GM23338 (cell line): Measurements from ENCODE around the gene MID1IP1. TPM values are rescaled to one million over a fixed set of nuclear protein-coding genes. Genes with fewer than 3 reads are reported as not detected.

Experiments
- ATAC-seq: fragments of 200-7000 bp; cut with Tn5 transposase; 3 replicates; pipeline ENCODE4 v1.9.1; 2020
- DNase-seq: peaks from one replicate; pipeline ENCODE4 v3.0.0-alpha.2; 2015; ENCODE audit warnings: low spot score
- H2AFZ ChIP-seq: fragments of 200-600 bp; sonication (generic); 2 replicates; pipeline ENCODE4 v1.8.0; 2016; ENCODE audit warnings: antibody characterized with exemption, mild to moderate bottlenecking, moderate library complexity
- H3F3A ChIP-seq: fragments of 200-600 bp; sonication (generic); replicated peaks from 2 replicates; pipeline ENCODE4 v1.8.0; 2017; ENCODE audit warnings: antibody characterized with exemption, mixed run types, low read depth
- H3K27ac ChIP-seq: fragments of 200-600 bp; sonication (generic); 2 replicates; pipeline ENCODE4 v1.6.1; 2016; ENCODE audit warnings: low read depth
- H3K27me3 ChIP-seq: fragments of 200-600 bp; sonication (generic); 2 replicates; pipeline ENCODE4 v1.8.0; 2016; ENCODE audit warnings: mild to moderate bottlenecking, mixed run types, moderate library complexity; ENCODE audit not compliant: insufficient read depth
- H3K36me3 ChIP-seq: fragments of 200-600 bp; sonication (generic); 2 replicates; pipeline ENCODE4 v1.8.0; 2016; ENCODE audit warnings: mild to moderate bottlenecking; ENCODE audit not compliant: insufficient read depth
- H3K4me1 ChIP-seq: fragments of 200-600 bp; sonication (generic); 2 replicates; pipeline ENCODE4 v1.8.0; 2016; ENCODE audit warnings: mild to moderate bottlenecking, moderate library complexity; ENCODE audit not compliant: insufficient read depth
- H3K4me2 ChIP-seq: fragments of 200-600 bp; sonication (generic); 2 replicates; pipeline ENCODE4 v1.7.1; 2017; ENCODE audit warnings: mixed run types
- H3K4me3 ChIP-seq: fragments of 200-600 bp; sonication (generic); 2 replicates; pipeline ENCODE4 v1.6.1; 2016; ENCODE audit warnings: mixed run types
- H3K79me2 ChIP-seq: fragments of 200-600 bp; sonication (generic); replicated peaks from 2 replicates; pipeline ENCODE4 v1.8.0; 2017; ENCODE audit warnings: mild to moderate bottlenecking; ENCODE audit not compliant: insufficient read depth
- H3K9me2 ChIP-seq: fragments of 200-600 bp; sonication (generic); 2 replicates; pipeline ENCODE4 v1.8.0; 2017; ENCODE audit not compliant: insufficient read depth
- H4K20me1 ChIP-seq: fragments of 200-600 bp; sonication (generic); replicated peaks from 2 replicates; pipeline ENCODE4 v1.8.0; 2017; ENCODE audit warnings: mild to moderate bottlenecking; ENCODE audit not compliant: insufficient read depth
- H3K27ac Mint-ChIP-seq: 2 replicates; pipeline ENCODE4 v1.8.0; 2020; ENCODE audit warnings: inconsistent platforms, mild to moderate bottlenecking, moderate library complexity, mixed read lengths
- H3K27me3 Mint-ChIP-seq: 3 replicates; pipeline ENCODE4 v1.8.0; 2022; ENCODE audit warnings: low read depth, mild to moderate bottlenecking, moderate library complexity, mixed read lengths, inconsistent platforms; ENCODE audit not compliant: insufficient read depth, poor library complexity
- H3K36me3 Mint-ChIP-seq: 3 replicates; pipeline ENCODE4 v1.8.0; 2021; ENCODE audit warnings: low read depth, mild to moderate bottlenecking, inconsistent platforms, moderate library complexity, mixed read lengths
- H3K4me1 Mint-ChIP-seq: 3 replicates; pipeline ENCODE4 v1.8.0; 2020; ENCODE audit warnings: mild to moderate bottlenecking, inconsistent platforms, mixed read lengths
- H3K4me3 Mint-ChIP-seq: 3 replicates; pipeline ENCODE4 v1.8.0; 2021; ENCODE audit warnings: moderate library complexity, mild to moderate bottlenecking, inconsistent platforms, mixed read lengths
- H3K9me3 Mint-ChIP-seq: 3 replicates; pipeline ENCODE4 v1.8.0; 2020; ENCODE audit warnings: moderate library complexity, mild to moderate bottlenecking, inconsistent platforms, mixed read lengths
- CTCF ChIP-seq, 2 experiments: fragments of 200-600 bp in 1 of 2; sonication (generic) in 1 of 2; conservative IDR thresholded peaks; 2 replicates each; pipeline versions ENCODE4 v1.5.1 to v1.6.1; 2016 to 2017; ENCODE audit warnings: antibody characterized with exemption in 2 of 2, low read depth in 2 of 2, mild to moderate bottlenecking in 2 of 2, moderate library complexity in 1 of 2
- EZH2 ChIP-seq: fragments of 200-600 bp; sonication (generic); IDR thresholded peaks from one replicate; pipeline ENCODE4 v1.8.0; 2017; ENCODE audit warnings: antibody characterized with exemption, mild to moderate bottlenecking, low read depth; ENCODE audit not compliant: unreplicated experiment
- EZH2phosphoT487 ChIP-seq: fragments of 200-600 bp; sonication (generic); IDR thresholded peaks from one replicate; pipeline ENCODE4 v1.8.1; 2018; ENCODE audit warnings: antibody characterized with exemption; ENCODE audit not compliant: unreplicated experiment
- POLR2AphosphoS5 ChIP-seq: IDR thresholded peaks from 2 replicates; pipeline ENCODE4 v1.6.1; 2016; ENCODE audit warnings: antibody characterized with exemption, low read depth
- REST ChIP-seq: IDR thresholded peaks from one replicate; pipeline ENCODE4 v1.6.1; 2018; ENCODE audit warnings: antibody characterized with exemption; ENCODE audit not compliant: unreplicated experiment
- STAT1 ChIP-seq: IDR thresholded peaks from one replicate; pipeline ENCODE4 v1.6.1; 2016; ENCODE audit warnings: antibody characterized with exemption; ENCODE audit not compliant: unreplicated experiment
- ZNF114 ChIP-seq: fragments of 250-450 bp; sonication (Bioruptor Pico); IDR thresholded peaks from 2 replicates; pipeline ENCODE4 v1.5.0; 2020; ENCODE audit warnings: mild to moderate bottlenecking, moderate library complexity
- ZNF462 ChIP-seq: fragments of 250-450 bp; sonication (Bioruptor Pico); IDR thresholded peaks from 2 replicates; pipeline ENCODE4 v1.5.0; 2020; ENCODE audit warnings: mild to moderate bottlenecking, moderate library complexity
- polyA plus RNA-seq: library from polyadenylated mRNA; unstranded; fragments of >200 nt; fragmentation: Nextera tagmentation; extraction: Ambion mirVana; gene quantifications from 2 replicates; pipeline ENCODE4 v1.2.1, GENCODE V29; 2016
- total RNA-seq: library from RNA; depleted of rRNA; stranded (reverse); fragments of >200 nt; shearing (Covaris generic); gene quantifications from 2 replicates; pipeline ENCODE4 v1.2.3, GENCODE V29; 2014

Gene MID1IP1
- total and polyA plus RNA-seq, 2 experiments from 2014 or later: 26.1 to 161 TPM

- Histone ChIP-seq H3K4me1 (peaks cover 14% of the 10 kb centered on the region), H3F3A (no peaks in the 10 kb centered on the region), H3K4me2 (peak overlapping the region; percentile 81), H3K4me3 (peak overlapping the region; percentile 72), H3K27ac (peak overlapping the region; percentile 93), H3K9me2 (no peaks in the 10 kb centered on the region), H3K79me2 (peaks cover 45% of the 10 kb centered on the region), H3K36me3 (peaks cover 6% of the 10 kb centered on the region; the same call in 1 of the 2 replicates), H4K20me1 (no peaks in the 10 kb centered on the region), H2AFZ (no peak overlapping the region), H3K27me3 (no peaks in the 10 kb centered on the region)
- peak overlapping the region; percentile 96 for H3K27ac Mint-ChIP-seq
- peak overlapping the region; percentile 100 for H3K4me3 Mint-ChIP-seq
- DNase-seq (peak; percentile 10), ATAC-seq (no peak)
- peaks cover 46% of the 10 kb centered on the region for H3K36me3 Mint-ChIP-seq
- H3K4me1 Mint-ChIP-seq: peaks cover 25% of the 10 kb centered on the region
- peaks cover 15% of the 10 kb centered on the region for H3K27me3 Mint-ChIP-seq
- no peak for TF ChIP-seq EZH2
- peak; percentile 20; the same call in 1 of the 2 replicates for TF ChIP-seq POLR2AphosphoS5
- peaks cover 2% of the 10 kb centered on the region; the same call in 1 of the 3 replicates for H3K9me3 Mint-ChIP-seq
Observed at GRCh38 chrX:38806875-38807621, 5.8 kb downstream of the MID1IP1 start.

GRCh38 chrX:38807873-38808272, 6.6 kb downstream of the MID1IP1 start:
- Mint-ChIP-seq H3K4me1 (peaks cover 25% of the 10 kb centered on the region), H3K4me3 (peak overlapping the region; percentile 23; the same call in 1 of the 3 replicates), H3K36me3 (peaks cover 38% of the 10 kb centered on the region), H3K9me3 (peaks cover 2% of the 10 kb centered on the region; the same call in 1 of the 3 replicates), H3K27me3 (peaks cover 8% of the 10 kb centered on the region), H3K27ac (peak overlapping the region; percentile 93; the same call in 1 of the 2 replicates)
- Histone ChIP-seq H3K27me3 (no peaks in the 10 kb centered on the region), H2AFZ (no peak overlapping the region), H3K27ac (peak overlapping the region; percentile 93), H3K4me1 (peaks cover 14% of the 10 kb centered on the region), H3K79me2 (peaks cover 37% of the 10 kb centered on the region), H4K20me1 (no peaks in the 10 kb centered on the region), H3K4me3 (peak overlapping the region; percentile 72; the same call in 1 of the 2 replicates), H3F3A (no peaks in the 10 kb centered on the region), H3K4me2 (peak overlapping the region; percentile 81), H3K9me2 (no peaks in the 10 kb centered on the region), H3K36me3 (peaks cover 6% of the 10 kb centered on the region; the same call in 1 of the 2 replicates)
- ATAC-seq: no peak
- peak; percentile 49 for DNase-seq
- TF ChIP-seq STAT1 (no peak), EZH2 (no peak), REST (no peak), POLR2AphosphoS5 (no peak), EZH2phosphoT487 (no peak), ZNF114 (CRISPR knock-in tag) (no peak), ZNF462 (CRISPR knock-in tag) (no peak), CTCF (conservative IDR thresholded peaks at IDR 0.05; ENCODE audit: low read depth in 2 of 2) (no peak)
